H1 (cell line): ENCODE measurements around the gene EVA1C. TPM values are rescaled to one million over a fixed set of nuclear protein-coding genes. Genes with fewer than 3 reads are reported as not detected.
A peak's percentile ranks its signal among the peaks of the same experiment; 100 is the strongest.

Source experiments
- ASH2L ChIP-seq: fragments of 200-600, 300-600 bp; sonication (generic); IDR thresholded peaks from one replicate; pipeline ENCODE4 v1.7.1; 2017; ENCODE audit warnings: low read length
- CHD1 ChIP-seq: IDR thresholded peaks from 2 replicates; pipeline ENCODE4 v1.6.1; 2012; ENCODE audit warnings: low read depth, low read length, improper control_type of control experiment
- CTCF ChIP-seq, 3 experiments: IDR thresholded peaks; 1 replicate in 2 of 3; 2 replicates in 1 of 3; pipeline versions ENCODE4 v1.5.1 to v1.6.1; 2011; ENCODE audit warnings: low read length in 3 of 3, mild to moderate bottlenecking in 3 of 3, inconsistent platforms in 2 of 3, low read depth in 1 of 3, moderate library complexity in 1 of 3; ENCODE audit not compliant: insufficient read depth in 1 of 3; ENCODE audit errors: control extremely low read depth in 1 of 3
- GTF2F1 ChIP-seq: IDR thresholded peaks from 2 replicates; pipeline ENCODE4 v1.6.1; 2012; ENCODE audit warnings: low read depth, low read length, improper control_type of control experiment, borderline replicate concordance
- HDAC6 ChIP-seq: IDR thresholded peaks from one replicate; pipeline ENCODE4 v1.7.1; 2012; ENCODE audit warnings: low read depth, mild to moderate bottlenecking, inconsistent platforms, low read length, moderate library complexity
- MAX ChIP-seq: IDR thresholded peaks from 2 replicates; pipeline ENCODE4 v1.6.1; 2012; ENCODE audit warnings: inconsistent platforms
- NRF1 ChIP-seq: IDR thresholded peaks from 2 replicates; pipeline ENCODE4 v1.6.1; 2011; ENCODE audit warnings: mild to moderate bottlenecking, low read depth, low read length, improper control_type of control experiment
- RAD21 ChIP-seq, 2 experiments: IDR thresholded peaks in 1 of 2; conservative IDR thresholded peaks in 1 of 2; 2 replicates each; pipeline ENCODE4 v1.6.1; 2011; ENCODE audit warnings: low read depth in 2 of 2, low read length in 2 of 2, improper control_type of control experiment in 1 of 2, inconsistent platforms in 1 of 2, mild to moderate bottlenecking in 1 of 2, moderate library complexity in 1 of 2
- RBBP5 ChIP-seq: IDR thresholded peaks from 2 replicates; pipeline ENCODE4 v1.7.1; 2012; ENCODE audit warnings: low read depth, mild to moderate bottlenecking, inconsistent platforms, low read length, moderate library complexity, borderline replicate concordance
- SUZ12 ChIP-seq: fragments of 200-600 bp; sonication (generic); IDR thresholded peaks from 2 replicates; pipeline ENCODE4 v1.6.1; 2012; ENCODE audit warnings: mild to moderate bottlenecking, inconsistent platforms, low read length, moderate library complexity, mixed read lengths
- TAF1 ChIP-seq: IDR thresholded peaks from 2 replicates; pipeline ENCODE4 v1.6.1; 2011; ENCODE audit warnings: mild to moderate bottlenecking, low read depth, low read length
- TCF12 ChIP-seq: IDR thresholded peaks from 2 replicates; pipeline ENCODE4 v1.6.1; 2011; ENCODE audit warnings: low read depth, mild to moderate bottlenecking, low read length
- polyA plus RNA-seq, 7 experiments: library from polyadenylated mRNA; depleted of rRNA in 3 of 7; stranded (reverse) in 5 of 7; unstranded in 2 of 7; fragments of >200 nt in 5 of 7; fragments of 200-250 nt in 2 of 7; gene quantifications; 1 replicate in 5 of 7; 2 replicates in 1 of 7; 4 replicates in 1 of 7; pipeline versions ENCODE4 v1.2.1 to v1.2.3, GENCODE V29; 2011 to 2013; ENCODE audit warnings: missing spikeins in 2 of 7, mixed read lengths in 2 of 7
- total RNA-seq: library from RNA; stranded (reverse); fragmentation: NEBNext Ultra II Directional; extraction: Animal tissue kit (Norgen Biotek cat#: 25700); gene quantifications from 2 replicates; pipeline ENCODE4 v1.2.1, GENCODE V29; 2021

EVA1C gene
- total and polyA plus RNA-seq, 2 of the 8 experiments (the other 6 are each of a cell fraction or from before 2014, with no cell fraction given) = 2.6 to 3.6 TPM

- TF ChIP-seq HDAC6 = no peak
- TF ChIP-seq TAF1 = no peak
- TF ChIP-seq TCF12 = no peak
- TF ChIP-seq RBBP5 = no peak; the same call in 1 of the 2 replicates
- peak; percentile 5; the same call in 1 of the 2 replicates for TF ChIP-seq GTF2F1
- peak in 1 of 2 experiments; percentile 14; a peak in 1 of 4 replicates for TF ChIP-seq RAD21 (IDR thresholded peaks at IDR 0.05 in 1 of 2, conservative IDR thresholded peaks at IDR 0.05 in 1 of 2; ENCODE audit: low read depth in 2 of 2, low read length in 2 of 2)
- TF ChIP-seq ASH2L = peak; percentile 58
- TF ChIP-seq NRF1 = no peak
- peak; percentile 91 for TF ChIP-seq MAX
- 0 out of 4 replicates have a peak, but pooled peaks of 1 of the 3 experiments have one; percentile 6 for TF ChIP-seq CTCF (IDR thresholded peaks at IDR 0.05; ENCODE audit: control extremely low read depth in 1 of 3, insufficient read depth in 1 of 3, low read depth in 1 of 3, low read length in 3 of 3)
- peak; percentile 0; the same call in 1 of the 2 replicates for TF ChIP-seq SUZ12
- no peak for TF ChIP-seq CHD1
Measured at GRCh38 chr21:32412162-32413014, at the start of gene EVA1C (continued).
